Measurements from ENCODE around the gene CCDC144A. TPM values are rescaled to one million over a fixed set of nuclear protein-coding genes. Genes with fewer than 3 reads are reported as not detected.
"Not testable (repeated sequence)": the region's sequence is repeated elsewhere in the genome, so short reads cannot be mapped to it uniquely, and the experiment has no call there.

Gene CCDC144A
- total RNA-seq, 1 donor from 2014 or later: 1.2 TPM

DNA sequence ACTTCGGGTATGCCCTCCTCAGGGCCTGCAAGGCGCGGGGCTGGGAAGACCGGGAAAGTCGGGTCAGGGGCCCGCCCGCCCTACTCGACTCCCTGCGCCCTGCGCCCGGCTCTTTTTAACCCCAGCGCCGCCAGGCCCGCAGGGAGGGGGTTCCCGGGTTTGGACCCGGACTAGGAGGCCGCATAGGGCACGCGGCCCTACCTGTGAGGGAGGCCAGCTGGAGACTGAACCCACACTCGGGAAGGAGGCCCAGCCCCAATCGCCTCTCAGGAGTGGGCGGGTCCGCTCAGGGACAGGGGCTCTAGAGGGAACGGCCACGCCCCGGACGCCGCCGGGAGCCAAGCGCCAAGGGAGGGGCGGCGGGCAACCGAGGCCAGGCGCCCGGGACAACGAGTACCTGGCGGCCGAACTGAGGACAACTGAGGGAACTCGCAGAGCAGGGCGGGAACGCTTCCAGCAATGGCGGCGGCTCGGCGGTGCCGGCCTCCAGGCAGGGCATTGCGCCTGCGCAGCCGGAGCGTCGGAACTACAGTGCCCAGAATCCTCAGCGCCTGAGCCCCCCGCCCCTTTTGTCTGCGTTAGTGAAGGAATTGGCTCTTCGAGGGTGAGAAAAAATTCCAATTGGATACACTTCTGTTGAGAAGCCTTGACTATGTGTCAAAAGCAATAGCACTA lies 36.5 kb upstream of the CCDC144A start, which contains the start of gene ZNF624:
TSS of gene ZNF624 (minus strand) at position 484 of the 675 bp plus-strand sequence.
- Mint-ChIP-seq H3K27ac (peak within 1 kb of the TSS; percentile 87), H3K4me1 (ENCODE audit: low read depth) (peaks cover 11% of the 10 kb centered on the region), H3K4me3 (ENCODE audit: low read depth) (peak within 1 kb of the TSS; percentile 84), H3K27me3 (peaks cover 3% of the 10 kb centered on the region), H3K36me3 (ENCODE audit: insufficient read depth) (peaks cover 2% of the 10 kb centered on the region), H3K9me3 (ENCODE audit: low read depth) (no peaks in the 10 kb centered on the region)
- TF ChIP-seq, protein P1, sequence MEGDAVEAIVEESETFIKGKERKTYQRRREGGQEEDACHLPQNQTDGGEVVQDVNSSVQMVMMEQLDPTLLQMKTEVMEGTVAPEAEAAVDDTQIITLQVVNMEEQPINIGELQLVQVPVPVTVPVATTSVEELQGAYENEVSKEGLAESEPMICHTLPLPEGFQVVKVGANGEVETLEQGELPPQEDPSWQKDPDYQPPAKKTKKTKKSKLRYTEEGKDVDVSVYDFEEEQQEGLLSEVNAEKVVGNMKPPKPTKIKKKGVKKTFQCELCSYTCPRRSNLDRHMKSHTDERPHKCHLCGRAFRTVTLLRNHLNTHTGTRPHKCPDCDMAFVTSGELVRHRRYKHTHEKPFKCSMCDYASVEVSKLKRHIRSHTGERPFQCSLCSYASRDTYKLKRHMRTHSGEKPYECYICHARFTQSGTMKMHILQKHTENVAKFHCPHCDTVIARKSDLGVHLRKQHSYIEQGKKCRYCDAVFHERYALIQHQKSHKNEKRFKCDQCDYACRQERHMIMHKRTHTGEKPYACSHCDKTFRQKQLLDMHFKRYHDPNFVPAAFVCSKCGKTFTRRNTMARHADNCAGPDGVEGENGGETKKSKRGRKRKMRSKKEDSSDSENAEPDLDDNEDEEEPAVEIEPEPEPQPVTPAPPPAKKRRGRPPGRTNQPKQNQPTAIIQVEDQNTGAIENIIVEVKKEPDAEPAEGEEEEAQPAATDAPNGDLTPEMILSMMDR (IDR thresholded peaks at IDR 0.05; ENCODE audit: unreplicated experiment): no peak
- peak; percentile 94 for DNase-seq (ENCODE audit: low spot score, unreplicated experiment)

GRCh38 chr17:16661217-16661616 lies 28.8 kb upstream of the CCDC144A start:
- TF ChIP-seq, protein P1 (IDR thresholded peaks at IDR 0.05; ENCODE audit: unreplicated experiment): no peak
- no peak for DNase-seq (ENCODE audit: low spot score, unreplicated experiment)
- no peaks in the 10 kb centered on the region for H3K4me1 Mint-ChIP-seq (ENCODE audit: low read depth)
- no peaks in the 10 kb centered on the region for H3K9me3 Mint-ChIP-seq (ENCODE audit: low read depth)
- no peak overlapping the region for H3K27ac Mint-ChIP-seq
- peaks cover 43% of the 10 kb centered on the region for H3K27me3 Mint-ChIP-seq
- no peaks in the 10 kb centered on the region for H3K36me3 Mint-ChIP-seq (ENCODE audit: insufficient read depth)
- H3K4me3 Mint-ChIP-seq (ENCODE audit: low read depth): no peak overlapping the region

- Mint-ChIP-seq H3K4me1 (ENCODE audit: low read depth) (no peaks in the 10 kb centered on the region), H3K27ac (no peak overlapping the region), H3K27me3 (peaks cover 45% of the 10 kb centered on the region), H3K4me3 (ENCODE audit: low read depth) (no peak overlapping the region), H3K36me3 (ENCODE audit: insufficient read depth) (no peaks in the 10 kb centered on the region), H3K9me3 (ENCODE audit: low read depth) (no peaks in the 10 kb centered on the region)
- no peak for DNase-seq (ENCODE audit: low spot score, unreplicated experiment)
- TF ChIP-seq, protein P1 (IDR thresholded peaks at IDR 0.05; ENCODE audit: unreplicated experiment): no peak
These were observed 27.1 kb upstream of the CCDC144A start for GRCh38 chr17:16662936-16663335.

DNA sequence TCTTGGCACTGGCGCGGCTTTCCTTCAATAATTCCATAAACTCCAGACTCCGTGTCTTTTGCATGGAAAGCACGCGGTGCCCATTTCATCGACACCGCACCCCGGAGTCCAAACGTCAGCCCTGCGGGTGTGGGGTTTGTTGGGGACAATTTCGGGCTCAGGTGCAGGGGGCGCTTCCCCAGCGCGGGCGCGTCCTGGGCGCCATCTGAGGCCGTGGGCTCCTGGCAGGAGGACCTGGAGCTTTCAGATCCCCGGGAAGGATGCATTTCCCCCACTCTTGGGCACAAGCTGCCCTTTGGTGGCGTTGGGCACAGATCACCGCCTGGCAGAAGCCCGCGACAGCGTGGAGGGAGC lies 23.5 kb upstream of the CCDC144A start:
- not testable (repeated sequence) for H3K4me3 Mint-ChIP-seq (ENCODE audit: low read depth); H3K9me3 Mint-ChIP-seq (ENCODE audit: low read depth); H3K27ac Mint-ChIP-seq; DNase-seq (ENCODE audit: low spot score, unreplicated experiment); H3K36me3 Mint-ChIP-seq (ENCODE audit: insufficient read depth); H3K4me1 Mint-ChIP-seq (ENCODE audit: low read depth)
- peaks cover 46% of the 10 kb centered on the region for H3K27me3 Mint-ChIP-seq

- H3K36me3 Mint-ChIP-seq (ENCODE audit: insufficient read depth); H3K27ac Mint-ChIP-seq; H3K9me3 Mint-ChIP-seq (ENCODE audit: low read depth); H3K4me1 Mint-ChIP-seq (ENCODE audit: low read depth); DNase-seq (ENCODE audit: low spot score, unreplicated experiment): not testable (repeated sequence)
- peak overlapping the region; percentile 58 for H3K4me3 Mint-ChIP-seq (ENCODE audit: low read depth)
- peaks cover 46% of the 10 kb centered on the region for H3K27me3 Mint-ChIP-seq
These were observed 23.0 kb upstream of the CCDC144A start for GRCh38 chr17:16666907-16667636.

DNA sequence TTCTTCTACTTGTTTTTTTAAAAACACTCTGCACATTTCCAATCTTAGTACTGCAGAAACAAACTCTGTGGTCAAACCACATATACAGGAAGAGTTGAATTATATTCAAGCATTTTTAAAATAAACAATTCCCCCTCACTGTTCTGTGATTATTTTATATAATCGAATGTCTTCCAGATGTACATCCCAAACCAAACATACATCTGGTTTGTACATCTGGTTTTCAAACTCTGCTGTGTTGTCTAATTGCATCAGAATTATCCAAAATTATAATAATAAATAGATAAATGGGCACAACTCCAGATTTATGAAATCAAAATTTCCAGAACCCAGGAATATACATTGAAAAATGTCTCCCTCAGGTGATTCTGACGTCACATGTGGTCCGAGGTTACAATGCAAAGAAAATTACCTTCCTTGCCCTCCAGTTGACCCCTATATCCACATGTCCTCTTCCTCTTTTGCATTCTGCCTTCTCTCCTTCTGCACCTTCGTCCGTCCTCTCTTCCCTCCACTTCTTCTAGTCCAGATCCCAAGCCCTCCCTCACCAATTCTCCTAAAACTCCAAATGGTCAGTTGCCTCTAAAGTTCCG lies 13.3 kb upstream of the CCDC144A start:
- TF ChIP-seq, protein P1 (IDR thresholded peaks at IDR 0.05; ENCODE audit: unreplicated experiment): no peak
- Mint-ChIP-seq H3K27ac (no peak overlapping the region), H3K36me3 (ENCODE audit: insufficient read depth) (no peaks in the 10 kb centered on the region), H3K27me3 (no peaks in the 10 kb centered on the region), H3K4me3 (ENCODE audit: low read depth) (no peak overlapping the region), H3K4me1 (ENCODE audit: low read depth) (no peaks in the 10 kb centered on the region), H3K9me3 (ENCODE audit: low read depth) (no peaks in the 10 kb centered on the region)
- no peak for DNase-seq (ENCODE audit: low spot score, unreplicated experiment)

DNA sequence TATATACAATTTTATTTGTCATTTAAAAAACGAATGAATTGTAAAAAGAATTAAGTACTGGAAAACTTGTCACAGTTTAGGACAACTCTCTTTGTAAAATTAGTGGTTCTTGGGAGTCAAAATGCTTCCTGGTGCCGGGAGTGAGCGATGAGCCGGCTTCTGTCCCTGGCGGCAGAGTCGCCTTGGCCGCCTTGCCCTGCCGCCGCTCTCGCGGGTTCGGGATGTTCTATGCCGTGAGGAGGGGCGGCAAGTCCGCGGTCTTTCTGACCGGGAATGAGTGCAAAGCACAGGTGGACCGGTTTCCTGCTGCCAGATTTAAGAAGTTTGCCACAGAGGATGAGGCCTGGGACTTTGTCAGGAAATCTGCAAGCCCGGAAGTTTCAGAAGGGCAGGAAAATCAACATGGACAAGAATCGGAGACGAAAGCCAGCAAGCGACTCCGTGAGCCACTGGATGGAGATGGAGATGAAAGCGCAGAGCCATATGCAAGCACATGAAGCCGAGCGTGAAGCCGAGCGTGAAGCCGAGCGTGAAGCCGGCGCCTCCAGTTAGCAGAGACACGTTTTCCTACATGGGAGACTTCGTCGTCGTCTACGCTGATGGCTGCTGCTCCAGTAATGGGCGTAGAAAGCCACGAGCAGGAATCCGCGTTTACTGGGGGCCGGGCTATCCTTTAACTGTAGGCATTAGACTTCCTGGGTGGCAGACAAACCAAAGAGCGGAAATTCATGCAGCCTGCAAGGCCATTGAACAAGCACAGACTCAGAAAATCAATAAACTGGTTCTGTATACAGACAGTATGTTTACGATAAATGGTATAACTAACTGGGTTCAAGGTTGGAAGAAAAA lies 6.5 kb upstream of the CCDC144A start:
- peak overlapping the region; percentile 15 for H3K27ac Mint-ChIP-seq
- H3K36me3 Mint-ChIP-seq (ENCODE audit: insufficient read depth); H3K9me3 Mint-ChIP-seq (ENCODE audit: low read depth); DNase-seq (ENCODE audit: low spot score, unreplicated experiment); H3K4me1 Mint-ChIP-seq (ENCODE audit: low read depth): not testable (repeated sequence)
- peaks cover 18% of the 10 kb centered on the region for H3K27me3 Mint-ChIP-seq
- H3K4me3 Mint-ChIP-seq (ENCODE audit: low read depth): peak overlapping the region; percentile 46

DNA sequence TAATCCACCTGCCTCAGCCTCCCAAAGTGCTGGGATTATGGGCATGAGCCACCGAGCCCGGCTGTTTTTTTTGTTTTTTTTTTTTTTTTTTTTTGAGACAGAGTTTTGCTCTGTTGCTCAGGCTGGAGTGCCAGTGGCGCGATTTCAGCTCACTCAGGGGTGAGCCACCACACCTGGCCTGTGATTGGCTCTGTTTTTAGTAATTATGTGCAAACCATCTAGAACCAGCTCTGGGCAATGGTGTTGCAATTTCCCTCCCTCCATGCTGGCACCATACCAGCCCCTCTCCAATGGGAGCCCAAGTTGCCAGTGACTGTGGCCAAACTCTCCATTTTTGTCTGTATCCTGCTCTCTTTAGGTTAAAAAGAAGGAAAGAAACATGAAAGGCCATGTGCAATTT lies 4.0 kb upstream of the CCDC144A start:
- not testable (repeated sequence) for H3K27ac Mint-ChIP-seq; H3K4me1 Mint-ChIP-seq (ENCODE audit: low read depth)

More for the DNA sequence above, 4.0 kb upstream of the CCDC144A start:
- H3K36me3 Mint-ChIP-seq (ENCODE audit: insufficient read depth); DNase-seq (ENCODE audit: low spot score, unreplicated experiment); H3K4me3 Mint-ChIP-seq (ENCODE audit: low read depth); H3K9me3 Mint-ChIP-seq (ENCODE audit: low read depth): not testable (repeated sequence)
- H3K27me3 Mint-ChIP-seq: peaks cover 21% of the 10 kb centered on the region
